Left renal cortex interstitium (tissue), 4 donors: ENCODE data around the gene STAC3. TPM values are rescaled to one million over a fixed set of nuclear protein-coding genes. Genes with fewer than 3 reads are reported as not detected.

ENCODE experiments used
- DNase-seq, 4 donors: peaks; one replicate each; pipeline ENCODE4 v3.0.0-alpha.2; 2013; ENCODE audit warnings: low read depth in 4 of 4, low spot score in 2 of 4, missing footprints in 1 of 4
- polyA plus RNA-seq, 4 donors: library from polyadenylated mRNA; unstranded; fragments of 120-200 nt; gene quantifications; one replicate each; pipeline ENCODE4 v1.2.1, GENCODE V29; 2013; ENCODE audit not compliant: insufficient read length in 4 of 4

Gene STAC3
- polyA plus RNA-seq, 4 donors: 1.9 to 8.4 (median 5.4) TPM

DNA sequence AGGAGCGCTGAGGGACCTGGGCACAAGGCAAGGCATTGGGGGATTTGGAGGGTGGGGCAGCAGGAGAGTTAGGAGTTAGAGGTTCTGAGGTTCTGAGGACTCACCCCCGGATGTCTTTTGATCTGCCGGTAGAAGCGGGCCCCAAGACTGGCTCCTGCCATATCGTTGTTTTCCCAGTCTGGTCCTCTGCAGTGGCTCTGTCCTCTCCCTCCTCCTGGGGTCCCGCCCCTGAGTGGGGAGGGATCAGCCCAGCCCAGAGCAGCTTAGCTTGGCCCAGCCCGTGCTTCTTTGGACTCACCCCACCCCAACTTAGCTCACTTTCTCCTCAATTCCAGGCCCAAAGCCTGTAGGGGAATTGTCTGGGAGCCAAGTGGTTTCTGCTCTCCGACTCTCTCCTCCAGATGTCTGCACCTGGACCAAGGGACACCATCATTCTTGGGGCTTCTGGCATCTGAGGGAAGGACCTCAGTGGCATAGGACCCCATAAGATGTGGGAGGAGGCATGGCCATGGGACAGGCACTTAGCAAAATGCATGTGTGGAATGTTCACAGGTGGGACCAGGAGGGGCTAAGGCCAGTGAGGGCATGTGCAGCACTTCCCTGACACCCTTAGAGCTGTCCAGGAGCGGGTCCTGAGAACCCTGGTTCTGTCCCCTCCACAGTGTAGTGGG lies 13.9 kb downstream of the STAC3 start:
- no peak for DNase-seq

DNA sequence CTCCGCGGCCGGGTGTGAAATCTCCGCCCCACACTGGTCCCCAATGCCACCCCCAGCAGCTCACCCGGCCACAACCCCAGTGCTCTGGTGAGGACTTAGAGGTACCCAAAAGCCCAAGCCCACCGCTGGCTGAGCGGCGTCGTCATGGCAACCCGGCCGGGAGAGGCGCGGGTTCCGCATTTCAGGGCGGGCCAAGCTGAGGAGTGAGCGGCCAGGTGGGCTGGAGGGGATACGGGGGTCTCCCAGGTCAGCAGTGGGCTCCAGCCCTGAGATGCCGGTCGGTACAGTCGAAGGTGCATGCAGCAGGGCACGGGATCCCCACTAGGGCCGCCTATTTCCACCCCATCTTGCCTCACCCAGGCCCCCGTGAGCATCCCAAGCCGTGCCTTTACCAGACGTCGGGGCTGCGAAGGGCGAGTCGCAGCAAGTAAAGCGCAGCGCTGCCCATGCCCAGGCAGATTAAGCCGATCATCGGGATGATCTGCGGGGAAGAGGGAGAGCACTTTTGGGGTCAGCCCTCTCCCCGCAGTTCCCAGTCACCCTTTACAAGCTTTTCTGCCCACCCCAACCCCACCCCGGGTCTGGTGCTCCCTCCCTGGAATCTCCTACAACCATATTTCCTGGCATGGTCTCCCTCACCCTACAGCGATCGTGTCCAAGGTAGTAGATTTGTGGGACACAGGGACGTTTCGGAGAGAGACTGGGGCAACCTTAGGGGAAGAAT lies 14.6 kb downstream of the STAC3 start:
- no peak for DNase-seq

DNA sequence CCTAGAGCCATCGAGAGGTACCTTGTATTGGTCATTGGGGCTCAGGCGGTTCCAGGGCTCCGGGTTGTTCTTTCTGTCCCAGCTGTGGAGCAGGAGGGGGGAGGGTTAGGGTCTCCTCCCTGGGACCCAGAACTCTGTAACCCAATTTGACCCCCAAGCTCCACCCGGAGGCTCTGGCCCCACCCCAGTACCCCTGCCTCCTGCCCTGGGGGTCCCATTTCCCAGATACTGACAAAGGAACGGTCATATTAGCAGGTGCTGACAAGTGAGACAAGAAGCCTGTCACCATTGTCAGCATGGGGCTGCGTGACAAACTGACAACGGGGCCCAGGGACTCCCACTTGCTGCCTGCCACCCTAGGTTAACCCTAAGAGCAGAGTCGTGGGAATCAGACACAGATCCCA lies 15.3 kb downstream of the STAC3 start:
- DNase-seq: no peak

DNA sequence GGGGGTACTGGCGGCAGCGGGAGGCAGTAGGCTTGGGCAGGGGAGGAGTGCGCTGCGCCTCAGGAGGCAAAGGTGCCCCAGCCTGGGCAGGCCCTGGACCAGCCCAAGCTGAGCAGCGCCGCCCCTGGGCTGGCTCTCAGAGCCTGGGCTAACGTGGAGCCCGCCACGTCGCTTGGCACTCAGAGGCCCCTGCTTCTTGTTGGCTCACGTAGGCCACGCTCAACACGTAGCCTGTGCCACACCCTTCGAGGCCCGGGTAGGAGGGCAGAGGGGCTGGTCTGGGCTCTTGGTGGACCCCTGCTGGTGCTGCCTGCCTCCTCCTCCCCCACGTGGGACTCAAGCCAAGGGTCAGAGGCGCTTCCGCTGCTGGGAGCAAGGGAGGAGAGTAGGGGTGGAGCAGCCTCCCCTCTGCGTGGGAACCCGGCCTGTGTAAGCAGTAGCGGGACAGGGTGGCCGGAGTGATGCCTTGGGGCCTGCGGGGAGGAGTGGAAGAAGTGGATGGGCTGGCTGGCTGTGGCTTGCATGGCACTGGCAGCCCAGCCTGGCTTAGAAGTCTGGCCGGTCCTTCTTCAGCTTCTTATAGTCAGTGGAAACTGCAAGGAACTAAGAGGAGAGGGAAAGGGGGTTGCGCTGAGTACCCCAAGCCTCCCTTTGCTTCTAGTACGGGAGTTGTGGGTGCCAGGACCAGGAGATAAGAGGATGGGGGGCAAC lies 15.8 kb downstream of the STAC3 start:
- no peak for DNase-seq

DNA sequence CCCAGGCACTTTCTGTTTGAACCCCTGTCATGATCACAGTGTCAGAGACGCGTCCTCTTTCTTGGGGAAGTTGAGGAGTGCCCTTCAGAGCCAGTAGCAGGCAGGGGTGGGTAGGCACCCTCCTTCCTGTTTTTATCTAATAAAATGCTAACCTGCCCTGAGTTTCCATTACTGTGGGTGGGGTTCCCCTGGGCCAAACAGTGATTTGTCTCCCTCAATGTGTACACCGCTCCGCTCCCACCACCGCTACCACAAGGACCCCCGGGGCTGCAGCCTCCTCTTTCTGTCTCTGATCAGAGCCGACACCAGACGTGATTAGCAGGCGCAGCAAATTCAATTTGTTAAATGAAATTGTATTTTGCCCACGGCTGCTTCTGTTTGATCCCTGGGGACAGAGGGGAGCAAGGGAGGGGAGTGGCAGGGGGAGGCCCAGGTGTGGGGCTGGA lies 16.4 kb downstream of the STAC3 start:
- DNase-seq: no peak

DNA sequence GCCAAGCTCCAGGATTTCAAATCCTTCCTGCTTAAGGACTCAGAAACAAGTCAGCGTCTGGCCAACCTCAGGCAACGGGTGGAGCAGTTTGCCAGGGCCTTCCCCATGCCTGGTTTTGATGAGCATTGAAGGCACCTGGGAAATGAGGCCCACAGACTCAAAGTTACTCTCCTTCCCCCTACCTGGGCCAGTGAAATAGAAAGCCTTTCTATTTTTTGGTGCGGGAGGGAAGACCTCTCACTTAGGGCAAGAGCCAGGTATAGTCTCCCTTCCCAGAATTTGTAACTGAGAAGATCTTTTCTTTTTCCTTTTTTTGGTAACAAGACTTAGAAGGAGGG lies 16.8 kb downstream of the STAC3 start:
- DNase-seq: no peak

DNA sequence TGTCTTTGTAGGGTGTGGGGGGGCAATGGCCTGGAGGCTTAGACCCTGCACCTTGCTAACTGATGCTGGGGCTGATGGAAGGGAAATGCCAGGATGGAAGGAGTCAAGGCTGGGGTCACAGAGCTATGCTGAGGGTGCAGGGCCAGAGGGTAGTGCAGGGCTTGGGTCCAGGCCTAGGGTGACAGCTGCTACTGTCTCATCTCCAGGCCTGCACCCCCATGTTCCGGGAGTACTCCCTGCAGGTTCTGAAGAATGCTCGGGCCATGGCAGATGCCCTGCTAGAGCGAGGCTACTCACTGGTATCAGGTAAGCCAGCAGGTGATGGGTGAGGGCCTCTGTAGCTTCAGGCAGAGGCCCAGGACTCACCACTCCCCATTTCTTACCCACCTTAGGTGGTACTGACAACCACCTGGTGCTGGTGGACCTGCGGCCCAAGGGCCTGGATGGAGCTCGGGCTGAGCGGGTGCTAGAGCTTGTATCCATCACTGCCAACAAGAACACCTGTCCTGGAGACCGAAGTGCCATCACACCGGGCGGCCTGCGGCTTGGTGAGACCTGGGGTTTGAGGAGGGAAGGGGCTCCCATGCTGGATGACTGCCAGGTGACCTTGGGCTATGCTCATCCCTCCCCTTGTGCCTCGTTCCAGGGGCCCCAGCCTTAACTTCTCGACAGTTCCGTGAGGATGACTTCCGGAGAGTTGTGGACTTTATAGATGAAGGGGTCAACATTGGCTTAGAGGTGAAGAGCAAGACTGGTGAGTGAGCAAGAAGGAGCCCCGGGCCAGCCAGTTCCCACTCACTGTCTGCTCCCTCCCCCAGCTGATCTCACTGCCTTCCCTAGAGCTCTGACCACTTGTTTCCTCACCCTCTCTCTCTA lies 17.4 kb downstream of the STAC3 start:
- DNase-seq: no peak

DNA sequence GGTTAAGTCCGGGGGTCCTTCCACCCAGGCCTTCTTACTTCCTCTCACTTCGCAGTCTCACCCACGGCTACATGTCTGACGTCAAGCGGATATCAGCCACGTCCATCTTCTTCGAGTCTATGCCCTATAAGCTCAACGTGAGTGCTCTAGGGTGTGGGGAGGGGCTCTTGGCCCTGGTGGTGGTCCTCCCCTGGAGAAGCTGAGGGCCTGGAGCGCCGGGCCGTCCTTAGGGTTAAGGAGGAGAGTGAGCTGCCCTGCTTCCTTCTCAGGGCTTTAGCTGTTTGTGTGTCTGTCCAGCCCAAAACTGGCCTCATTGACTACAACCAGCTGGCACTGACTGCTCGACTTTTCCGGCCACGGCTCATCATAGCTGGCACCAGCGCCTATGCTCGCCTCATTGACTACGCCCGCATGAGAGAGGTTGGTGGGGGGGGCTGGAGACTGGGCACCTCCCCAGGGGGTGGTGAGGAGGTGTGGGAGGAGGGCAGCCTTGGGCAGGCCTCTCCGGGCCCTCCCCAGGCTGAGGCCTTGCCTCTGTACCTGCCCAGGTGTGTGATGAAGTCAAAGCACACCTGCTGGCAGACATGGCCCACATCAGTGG lies 18.7 kb downstream of the STAC3 start:
- DNase-seq: no peak

DNA sequence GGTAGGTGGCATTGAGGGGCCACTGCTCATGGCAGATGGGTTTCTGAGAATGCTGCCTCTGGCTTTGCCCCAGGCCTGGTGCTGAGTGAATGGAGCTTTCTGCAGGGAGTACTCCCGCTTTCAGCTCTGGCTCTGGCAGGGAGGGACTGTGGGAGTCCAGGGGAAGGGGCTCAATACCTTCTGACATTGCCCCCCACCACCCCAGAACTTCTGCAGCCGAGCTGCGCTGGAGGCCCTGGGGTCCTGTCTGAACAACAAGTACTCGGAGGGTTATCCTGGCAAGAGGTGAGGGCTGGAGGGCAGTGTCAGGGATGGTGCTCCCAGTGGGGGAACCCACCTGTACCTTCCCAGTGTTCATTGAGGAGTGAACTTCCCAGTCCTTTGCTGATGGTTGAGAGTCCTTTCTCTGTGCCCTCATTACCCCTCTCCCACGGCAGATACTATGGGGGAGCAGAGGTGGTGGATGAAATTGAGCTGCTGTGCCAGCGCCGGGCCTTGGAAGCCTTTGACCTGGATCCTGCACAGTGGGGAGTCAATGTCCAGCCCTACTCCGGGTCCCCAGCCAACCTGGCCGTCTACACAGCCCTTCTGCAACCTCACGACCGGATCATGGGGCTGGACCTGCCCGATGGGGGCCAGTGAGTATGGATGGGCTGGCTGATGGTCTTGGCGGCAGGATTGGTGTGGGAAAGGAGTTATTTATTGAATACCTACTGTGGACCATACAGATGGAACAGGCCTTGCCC lies 19.5 kb downstream of the STAC3 start:
- DNase-seq: no peak

DNA sequence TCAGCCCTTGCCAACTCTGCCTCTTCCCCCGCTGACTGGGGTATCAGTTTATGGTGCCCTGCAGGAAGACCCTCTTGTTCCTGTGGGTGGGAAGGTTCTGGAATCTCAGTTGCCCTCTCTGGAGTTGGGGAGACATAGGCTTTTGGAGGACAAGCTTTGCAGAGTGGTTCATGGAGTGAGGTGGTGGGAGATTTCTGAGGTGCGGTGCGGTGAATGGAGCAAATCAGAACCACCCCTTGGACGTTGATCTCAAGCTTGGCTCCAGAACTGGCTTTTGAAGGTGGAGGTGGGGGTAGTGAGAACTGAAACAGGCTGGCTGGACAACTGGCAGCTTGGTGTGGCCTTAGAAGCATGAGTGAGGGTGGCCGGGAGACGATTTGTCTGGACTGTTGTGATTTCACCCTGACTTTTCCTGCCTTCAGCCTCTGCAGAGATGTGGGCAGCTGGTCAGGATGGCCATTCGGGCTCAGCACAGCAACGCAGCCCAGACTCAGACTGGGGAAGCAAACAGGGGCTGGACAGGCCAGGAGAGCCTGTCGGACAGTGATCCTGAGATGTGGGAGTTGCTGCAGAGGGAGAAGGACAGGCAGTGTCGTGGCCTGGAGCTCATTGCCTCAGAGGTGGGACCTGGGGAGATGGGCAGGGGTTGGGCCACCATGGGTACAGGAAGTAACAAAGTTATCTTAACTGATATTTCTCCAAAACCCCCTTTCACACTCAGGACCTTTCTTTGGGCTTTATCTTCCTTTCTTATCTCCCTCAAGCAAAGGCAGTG lies 20.4 kb downstream of the STAC3 start:
- DNase-seq: no peak

DNA sequence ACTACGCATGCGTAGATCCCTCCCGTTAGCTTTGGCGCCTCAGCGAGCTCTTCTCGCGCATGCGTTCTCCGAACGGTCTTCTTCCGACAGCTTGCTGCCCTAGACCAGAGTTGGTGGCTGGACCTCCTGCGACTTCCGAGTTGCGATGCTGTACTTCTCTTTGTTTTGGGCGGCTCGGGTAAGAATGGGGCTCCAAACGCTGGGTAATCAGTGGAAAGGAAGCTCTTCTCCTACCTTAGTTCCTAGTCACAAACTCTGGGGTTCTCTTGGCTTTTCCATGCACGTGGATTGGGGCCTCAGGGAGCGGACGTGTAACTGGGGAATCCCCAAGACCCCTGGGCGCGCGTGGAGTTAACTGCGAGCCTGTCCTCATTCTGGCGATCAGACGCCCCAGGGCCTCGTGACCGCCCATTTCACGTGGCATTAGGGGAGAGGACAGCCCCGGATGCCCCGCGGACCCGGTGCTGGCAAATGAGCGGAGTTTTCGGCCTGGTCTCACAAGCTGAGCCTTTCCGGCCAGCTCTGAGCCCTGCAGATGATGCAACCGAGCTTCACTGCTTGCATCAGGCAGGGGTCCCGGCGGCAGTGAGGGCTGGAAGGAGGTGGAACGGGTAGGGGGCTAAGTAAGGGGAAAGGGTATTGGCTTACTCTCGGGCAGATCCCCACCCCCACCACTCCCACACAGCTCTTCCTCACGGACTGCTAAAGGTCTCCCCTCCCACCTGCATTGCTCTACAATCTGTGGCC lies 21.2 kb downstream of the STAC3 start, which contains the start of gene SHMT2:
Gene SHMT2 (plus strand): TSS at position 78 of the 747 bp plus-strand sequence. CDS start 68 bp downstream, at position 146.
- DNase-seq: peak; percentile 79 to 94 (median 85)

DNA sequence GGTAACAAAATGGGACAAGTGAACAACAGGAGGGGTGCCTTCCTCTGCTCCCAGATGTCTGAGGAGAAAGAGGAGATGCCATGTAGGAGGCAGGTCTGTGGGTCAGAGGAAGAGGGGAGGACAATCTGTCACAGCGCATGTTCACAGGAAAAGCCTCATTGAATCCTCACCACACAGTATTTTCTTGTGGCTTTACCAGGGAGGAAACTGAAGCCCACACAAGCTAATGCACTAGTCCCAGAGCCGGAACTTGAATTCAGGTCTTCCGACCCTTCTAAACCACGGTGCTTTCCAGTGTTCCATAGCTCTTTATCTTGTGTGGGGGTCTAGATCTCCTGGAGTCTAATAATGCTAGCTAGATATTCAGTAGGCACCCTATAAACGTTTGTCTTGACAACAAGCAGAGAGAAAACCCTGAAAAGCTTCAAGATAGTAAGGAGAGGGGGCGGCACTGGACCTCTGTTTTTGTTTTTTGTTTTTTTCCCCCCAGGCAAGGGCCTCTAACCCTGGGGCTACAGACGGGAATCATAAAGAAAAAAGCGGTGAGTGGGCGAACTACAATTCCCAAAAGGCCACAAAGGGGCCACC lies 21.8 kb downstream of the STAC3 start:
- no peak for DNase-seq

DNA sequence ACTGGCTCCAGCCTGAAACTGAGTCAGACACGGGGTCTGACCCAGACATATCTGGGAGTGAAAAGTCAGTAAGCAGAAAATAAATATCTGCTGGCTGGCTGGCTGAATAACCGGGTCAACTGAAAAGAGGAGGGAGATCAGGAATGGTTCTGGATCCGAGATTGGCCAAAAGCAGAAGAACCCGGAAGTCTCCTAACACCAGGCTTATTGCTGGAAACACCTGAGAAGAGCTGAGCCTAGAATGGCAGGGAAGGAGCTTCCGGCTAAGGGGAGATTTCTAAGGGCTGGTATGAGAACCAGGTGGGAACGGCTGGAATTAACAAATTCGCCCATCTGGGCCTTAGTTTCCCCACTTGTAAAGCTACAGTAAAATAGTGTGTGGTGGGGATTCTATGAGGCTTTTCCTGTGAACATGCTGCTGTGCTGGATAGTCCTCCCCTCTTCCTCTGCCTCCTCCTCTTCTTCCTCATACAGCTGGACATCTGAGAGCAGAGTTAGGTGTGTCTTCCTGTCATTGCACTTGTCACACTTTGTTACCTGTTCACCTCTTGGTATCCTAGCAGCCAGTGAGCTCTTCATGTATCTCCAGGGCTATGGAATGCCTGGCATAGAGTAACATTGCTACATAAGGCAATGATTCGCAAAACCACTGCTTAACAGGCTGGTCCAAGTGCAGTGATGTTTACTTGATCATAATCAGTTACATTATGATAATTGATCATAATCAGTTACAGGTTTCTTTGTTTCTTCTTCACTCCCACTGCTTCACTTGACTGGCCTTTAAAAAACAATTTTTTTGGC lies 23.5 kb downstream of the STAC3 start:
- no peak for DNase-seq

DNA sequence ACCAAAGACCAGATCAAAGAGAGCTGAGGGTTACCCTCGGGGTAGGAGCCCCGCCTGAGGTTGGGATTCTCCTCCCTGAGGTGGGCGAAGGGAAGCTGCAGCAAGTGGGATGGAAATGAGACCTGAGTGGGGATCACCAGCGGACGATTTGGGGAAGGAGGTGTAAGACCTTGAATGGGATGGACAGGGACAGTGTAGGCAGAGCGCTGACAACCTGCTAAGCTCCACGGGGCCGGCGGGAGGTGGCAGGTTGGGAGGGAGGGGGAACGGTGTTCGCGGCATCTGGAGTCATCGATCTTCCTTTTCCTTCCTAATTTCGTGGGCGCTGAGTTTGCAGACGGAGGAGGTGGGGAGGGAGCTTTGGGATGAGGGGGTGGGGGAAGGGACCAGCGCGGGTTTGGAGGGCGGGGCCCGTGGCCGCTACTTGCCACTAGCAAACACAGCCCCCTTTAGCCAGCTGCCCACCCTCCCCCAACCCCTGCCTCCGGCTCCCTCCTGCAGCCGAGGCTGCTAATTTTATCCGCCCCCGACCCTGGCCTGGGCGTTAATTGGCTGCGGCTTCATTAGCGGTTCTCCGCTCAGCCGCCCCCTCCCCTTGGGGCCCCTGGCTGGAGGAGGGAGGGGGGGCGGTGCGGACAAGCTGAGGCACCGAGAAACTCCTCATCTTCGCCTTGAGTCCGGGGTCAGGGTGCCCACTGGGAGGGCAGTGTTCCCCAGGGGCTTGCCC lies 24.2 kb downstream of the STAC3 start:
- no peak for DNase-seq

DNA sequence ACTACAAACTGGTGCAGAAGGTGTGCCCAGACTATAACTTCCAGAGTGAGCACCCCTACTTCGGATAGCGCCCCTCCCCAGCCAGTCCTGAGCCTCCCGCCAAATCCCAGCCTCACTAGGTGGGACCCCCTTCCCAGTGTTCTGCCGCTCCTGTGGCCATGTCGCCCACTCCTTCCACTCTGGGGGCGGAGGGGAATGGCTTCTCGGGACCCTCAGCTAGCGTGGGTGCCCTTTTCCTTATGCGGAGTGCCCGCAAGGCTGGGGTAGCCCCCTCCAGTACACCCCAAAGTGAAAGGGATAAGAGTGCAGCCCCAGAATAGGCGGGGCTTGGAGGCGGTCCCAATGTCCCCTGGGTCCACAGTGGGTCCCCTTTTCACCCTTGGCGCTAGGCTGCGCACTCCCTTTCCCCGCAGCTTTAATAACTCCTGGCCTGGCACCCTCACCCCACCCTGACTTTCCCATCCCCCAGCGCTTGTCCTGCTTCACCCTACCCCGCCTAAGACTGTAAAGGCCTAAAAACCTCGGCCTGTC lies 25.2 kb downstream of the STAC3 start:
- no peak for DNase-seq
